HFF-Myc (cell line): Measurements from ENCODE around the gene SLC5A2.

Source experiments
- DNase-seq: peaks from one replicate; pipeline ENCODE4 v3.0.0-alpha.2; 2011; ENCODE audit warnings: low read depth; ENCODE audit errors: extremely low read depth
- H3K4me3 ChIP-seq: replicated peaks from 2 replicates; pipeline ENCODE4 v1.5.1; 2011; ENCODE audit warnings: low read depth, mild to moderate bottlenecking, control low read depth, low read length
- TF ChIP-seq, protein P1 (sequence below): IDR thresholded peaks from 2 replicates; pipeline ENCODE4 v1.5.1; 2012; ENCODE audit warnings: mild to moderate bottlenecking, low read depth, low read length, control low read depth; ENCODE audit errors: missing control alignments

SLC5A2 gene

DNA sequence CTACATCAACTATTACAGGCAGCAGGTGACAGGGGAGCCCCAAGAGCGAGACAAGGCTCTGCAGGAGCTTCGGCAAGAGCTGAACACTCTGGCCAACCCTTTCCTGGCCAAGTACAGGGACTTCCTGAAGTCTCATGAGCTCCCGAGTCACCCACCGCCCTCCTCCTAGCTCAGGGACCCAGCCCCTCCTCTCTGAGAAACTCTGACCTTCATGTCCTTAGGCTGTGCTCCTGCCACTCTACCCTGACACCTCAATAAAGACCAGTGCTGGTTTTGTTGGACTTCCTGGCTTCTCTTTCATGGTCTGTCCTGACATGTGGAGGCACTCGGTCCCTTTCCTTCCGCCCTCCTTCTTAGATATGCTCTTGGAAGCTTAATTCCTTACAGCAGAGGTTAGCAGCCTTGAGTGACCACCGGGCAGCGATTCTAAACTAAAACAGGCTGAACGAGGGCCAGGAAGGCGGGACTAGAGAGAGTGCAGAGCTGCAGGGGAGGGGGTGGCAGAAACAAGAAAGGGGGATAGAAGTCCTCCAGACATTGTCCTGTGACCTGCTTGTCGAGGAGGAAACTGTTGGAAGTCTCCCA lies 45.7 kb downstream of the SLC5A2 start:
- no peak for DNase-seq
- H3K4me3 ChIP-seq = no peak overlapping the region
- TF ChIP-seq, protein P1, sequence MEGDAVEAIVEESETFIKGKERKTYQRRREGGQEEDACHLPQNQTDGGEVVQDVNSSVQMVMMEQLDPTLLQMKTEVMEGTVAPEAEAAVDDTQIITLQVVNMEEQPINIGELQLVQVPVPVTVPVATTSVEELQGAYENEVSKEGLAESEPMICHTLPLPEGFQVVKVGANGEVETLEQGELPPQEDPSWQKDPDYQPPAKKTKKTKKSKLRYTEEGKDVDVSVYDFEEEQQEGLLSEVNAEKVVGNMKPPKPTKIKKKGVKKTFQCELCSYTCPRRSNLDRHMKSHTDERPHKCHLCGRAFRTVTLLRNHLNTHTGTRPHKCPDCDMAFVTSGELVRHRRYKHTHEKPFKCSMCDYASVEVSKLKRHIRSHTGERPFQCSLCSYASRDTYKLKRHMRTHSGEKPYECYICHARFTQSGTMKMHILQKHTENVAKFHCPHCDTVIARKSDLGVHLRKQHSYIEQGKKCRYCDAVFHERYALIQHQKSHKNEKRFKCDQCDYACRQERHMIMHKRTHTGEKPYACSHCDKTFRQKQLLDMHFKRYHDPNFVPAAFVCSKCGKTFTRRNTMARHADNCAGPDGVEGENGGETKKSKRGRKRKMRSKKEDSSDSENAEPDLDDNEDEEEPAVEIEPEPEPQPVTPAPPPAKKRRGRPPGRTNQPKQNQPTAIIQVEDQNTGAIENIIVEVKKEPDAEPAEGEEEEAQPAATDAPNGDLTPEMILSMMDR = no peak

DNA sequence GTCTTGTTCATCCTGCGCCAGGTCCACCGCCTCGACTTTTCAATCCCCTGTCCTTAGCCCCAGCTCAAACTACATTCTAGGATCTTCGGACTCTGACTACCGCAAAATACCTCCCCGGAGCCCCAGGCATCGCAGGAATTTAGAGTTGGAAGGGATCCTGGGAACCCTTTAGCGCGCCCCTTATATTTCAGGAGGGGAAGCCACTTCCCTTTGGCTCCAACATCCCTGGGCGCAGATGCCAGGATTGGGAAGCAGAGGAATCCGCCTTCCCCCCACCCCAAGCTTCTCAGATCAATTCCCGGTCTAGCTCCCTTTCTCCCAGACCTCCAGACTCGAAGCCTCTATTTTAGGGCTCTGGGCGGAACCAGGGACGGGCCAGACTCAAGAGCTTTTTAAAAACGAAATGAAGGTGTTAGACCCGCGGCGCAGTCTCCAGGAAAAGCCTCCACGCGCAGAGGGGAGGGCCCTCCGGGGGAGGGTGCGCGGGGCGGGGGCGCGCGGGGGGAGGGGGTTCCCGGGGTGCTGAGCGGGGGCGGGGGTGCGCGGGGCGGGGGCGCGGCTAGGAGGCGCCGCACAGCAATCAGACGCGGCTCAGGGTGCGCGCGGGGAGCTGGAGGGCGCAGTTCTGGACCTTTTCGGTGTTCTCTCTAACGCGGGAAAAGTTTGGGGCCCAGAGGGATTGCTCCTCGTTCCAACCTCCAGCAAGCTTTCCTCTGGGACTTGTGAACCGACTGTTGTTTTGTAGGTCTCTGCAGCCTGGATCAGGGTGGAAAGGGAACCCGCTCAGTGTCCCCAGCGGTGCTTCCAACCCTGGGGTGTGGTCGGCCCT lies 46.4 kb downstream of the SLC5A2 start:
- no peak overlapping the region for H3K4me3 ChIP-seq
- no peak for DNase-seq
- TF ChIP-seq, protein P1 = no peak

DNA sequence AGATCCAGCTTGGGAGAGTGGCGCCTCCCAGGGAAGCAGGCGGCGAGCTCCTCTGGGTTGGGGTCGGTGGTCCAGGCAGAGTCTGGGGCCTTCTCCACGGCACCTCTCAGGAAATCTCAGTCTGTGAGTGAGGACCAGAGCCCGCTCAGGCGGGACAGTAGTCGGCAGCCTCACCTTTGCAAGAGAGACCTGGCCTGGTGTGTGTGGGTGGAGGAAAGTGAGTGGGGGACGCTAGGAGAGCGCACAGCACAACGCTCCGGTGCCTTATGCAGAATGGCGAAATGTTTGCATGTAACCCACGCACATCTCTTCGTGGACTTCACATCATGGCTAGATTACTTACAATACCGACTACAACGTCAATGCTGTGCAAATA lies 47.0 kb downstream of the SLC5A2 start:
- DNase-seq = no peak
- TF ChIP-seq, protein P1 = no peak
- H3K4me3 ChIP-seq = no peak overlapping the region

DNA sequence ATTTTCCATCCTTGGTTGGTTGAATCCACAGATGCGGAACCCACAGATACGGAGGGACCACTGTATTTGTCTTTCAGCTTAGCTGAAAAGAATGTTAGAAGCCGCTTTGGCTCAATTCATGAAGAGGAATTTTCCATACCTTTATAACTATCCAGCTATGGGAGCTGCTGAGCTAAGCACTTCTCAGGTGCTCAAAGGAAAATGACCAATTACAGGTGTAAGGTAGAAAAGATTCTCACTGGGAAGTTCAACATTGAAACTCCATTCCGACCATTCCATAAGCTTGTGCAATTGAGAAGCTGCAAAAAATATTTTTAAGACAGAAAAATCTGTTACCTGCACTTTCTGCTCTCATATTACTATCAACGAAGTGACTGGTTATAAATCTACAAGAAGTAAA lies 47.5 kb downstream of the SLC5A2 start:
- TF ChIP-seq, protein P1 = no peak
- DNase-seq = no peak
- no peak overlapping the region for H3K4me3 ChIP-seq

DNA sequence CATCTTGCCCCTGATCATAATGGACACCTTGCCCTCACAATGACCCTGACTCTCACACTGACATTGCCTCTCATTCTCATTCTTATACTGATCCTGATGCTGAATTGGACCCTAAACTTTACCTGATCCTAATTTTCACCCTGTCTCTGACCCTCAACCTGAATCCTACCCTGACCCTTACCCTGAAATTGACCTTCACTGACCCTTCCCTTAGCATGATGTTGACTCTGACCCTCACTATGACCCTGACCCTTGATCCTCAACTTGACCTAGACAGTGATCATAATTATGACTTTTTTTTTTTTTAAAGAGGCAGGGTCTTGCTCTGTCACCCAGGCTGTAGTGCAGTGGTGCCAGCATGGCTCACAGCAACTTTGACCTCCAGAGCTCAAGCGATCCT lies 48.2 kb downstream of the SLC5A2 start:
- H3K4me3 ChIP-seq = no peak overlapping the region
- TF ChIP-seq, protein P1 = no peak
- no peak for DNase-seq

DNA sequence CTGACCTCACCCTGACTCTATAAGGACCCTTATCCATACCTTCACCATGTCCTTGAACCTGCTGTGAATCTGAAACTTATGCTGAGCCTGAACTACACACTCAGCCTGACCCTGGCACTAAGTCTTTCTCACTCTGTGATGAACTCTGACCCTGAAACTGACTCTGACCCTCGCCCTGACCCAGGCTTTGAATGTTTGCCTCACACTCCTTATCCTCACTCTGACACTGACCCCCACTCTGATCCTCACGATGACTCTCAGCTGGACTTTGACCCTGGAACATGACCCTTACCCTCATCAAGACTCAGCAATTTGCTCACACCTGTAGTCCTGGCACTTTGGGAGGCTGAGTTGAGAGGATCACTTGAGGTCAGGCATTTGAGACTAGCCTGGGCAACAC lies 49.2 kb downstream of the SLC5A2 start:
- TF ChIP-seq, protein P1 = no peak
- DNase-seq = no peak
- H3K4me3 ChIP-seq = no peak overlapping the region
